Mammary epithelial cell (primary cell): ENCODE results near the gene SIDT1.

Experiments used
- CTCF ChIP-seq, 2 donors: IDR thresholded peaks in 1 of 2; conservative IDR thresholded peaks in 1 of 2; 2 replicates each; pipeline ENCODE4 v1.5.1; 2011 to 2012; ENCODE audit warnings: inconsistent platforms in 2 of 2, low read length in 2 of 2, mild to moderate bottlenecking in 2 of 2, control low read depth in 1 of 2, low read depth in 1 of 2; ENCODE audit not compliant: insufficient read depth in 1 of 2; ENCODE audit errors: extremely low read depth in 1 of 2
- EZH2 ChIP-seq: IDR thresholded peaks from 2 replicates; pipeline ENCODE4 v1.6.1; 2012; ENCODE audit warnings: low read length, inconsistent platforms, borderline replicate concordance

DNA sequence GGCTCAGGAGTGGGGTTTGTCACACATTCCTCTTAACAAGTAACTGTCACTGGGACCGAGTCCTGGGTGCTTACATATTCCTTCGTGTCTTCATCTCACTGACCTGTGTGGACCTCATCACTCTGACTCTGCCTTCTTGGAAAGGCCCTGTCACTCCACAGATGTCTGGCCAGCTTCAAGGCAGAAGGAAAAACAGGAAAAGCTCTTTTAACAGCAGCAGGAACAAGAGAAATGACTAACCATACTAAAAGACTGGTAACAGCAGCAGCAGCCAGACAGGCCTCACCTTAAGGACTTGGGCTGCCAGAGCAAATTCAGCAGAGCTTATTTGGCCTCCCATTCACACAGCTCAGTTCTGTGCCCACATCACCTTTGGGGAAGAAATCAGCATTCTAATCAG, 96.0 kb downstream of the SIDT1 start:
- TF ChIP-seq CTCF (conservative IDR thresholded peaks at IDR 0.05 in 1 of 2, IDR thresholded peaks at IDR 0.05 in 1 of 2; ENCODE audit: extremely low read depth in 1 of 2, insufficient read depth in 1 of 2, low read depth in 1 of 2, low read length in 2 of 2) (no peak), EZH2 (no peak)
